SU-DHL-6 (cell line): ENCODE results near the gene LRCH1.

Experiments
- CTCF ChIP-seq: fragments of 200-600 bp; sonication (generic); IDR thresholded peaks from one replicate; pipeline ENCODE4 v1.5.1; 2017; ENCODE audit warnings: antibody characterized with exemption, mild to moderate bottlenecking, low read length, moderate library complexity; ENCODE audit not compliant: insufficient read depth, poor library complexity, severe bottlenecking
- EZH2phosphoT487 ChIP-seq: fragments of 200-600 bp; sonication (generic), shearing (Covaris generic); conservative IDR thresholded peaks from 2 replicates; pipeline ENCODE4 v1.6.1; 2018; ENCODE audit warnings: mild to moderate bottlenecking, antibody characterized with exemption, low read length, moderate library complexity, mixed read lengths

GRCh38 chr13:46631179-46631542, 78.2 kb downstream of the LRCH1 start:
- TF ChIP-seq CTCF (no peak), EZH2phosphoT487 (no peak)
